Fibroblast of lung (primary cell): ENCODE results near the gene FMNL2. TPM values are rescaled to one million over a fixed set of nuclear protein-coding genes. Genes with fewer than 3 reads are reported as not detected.

ENCODE experiments used
- DNase-seq, 2 donors: peaks; one replicate each; pipeline versions ENCODE4 v3.0.0 to v3.0.0-alpha.2; 2010; ENCODE audit warnings: low read depth in 2 of 2
- H2AFZ ChIP-seq: 2 replicates; pipeline ENCODE4 v1.5.1; 2012; ENCODE audit warnings: low read length, control low read depth, inconsistent platforms
- H3K27ac ChIP-seq: 2 replicates; pipeline ENCODE4 v1.5.1; 2011; ENCODE audit warnings: low read length, control low read depth; ENCODE audit not compliant: insufficient read depth
- H3K27me3 ChIP-seq: 2 replicates; pipeline ENCODE4 v1.5.1; 2011; ENCODE audit warnings: mild to moderate bottlenecking, low read length; ENCODE audit not compliant: control insufficient read depth, insufficient read depth
- H3K36me3 ChIP-seq: 2 replicates; pipeline ENCODE4 v1.5.1; 2011; ENCODE audit warnings: low read length; ENCODE audit not compliant: control insufficient read depth, insufficient read depth
- H3K4me1 ChIP-seq: 2 replicates; pipeline ENCODE4 v1.5.1; 2011; ENCODE audit warnings: low read length; ENCODE audit not compliant: control insufficient read depth, insufficient read depth; ENCODE audit errors: extremely low read depth
- H3K4me2 ChIP-seq: 2 replicates; pipeline ENCODE4 v1.5.1; 2011; ENCODE audit warnings: low read length, control low read depth; ENCODE audit not compliant: insufficient read depth; ENCODE audit errors: extremely low read depth
- H3K4me3 ChIP-seq, 4 experiments: fragments of 200-600 bp in 1 of 4; sonication (generic) in 1 of 4; replicated peaks in 1 of 4; 2 replicates each; pipeline ENCODE4 v1.5.1; 2011 to 2016; ENCODE audit warnings: low read length in 4 of 4, low read depth in 3 of 4, mild to moderate bottlenecking in 3 of 4, control low read depth in 2 of 4, inconsistent platforms in 1 of 4, mixed read lengths in 1 of 4; ENCODE audit not compliant: insufficient read depth in 1 of 4; ENCODE audit errors: control extremely low read depth in 1 of 4
- H3K79me2 ChIP-seq: 2 replicates; pipeline ENCODE4 v1.5.1; 2012; ENCODE audit warnings: mild to moderate bottlenecking, low read length, inconsistent platforms; ENCODE audit not compliant: control insufficient read depth, insufficient read depth
- H3K9ac ChIP-seq: 2 replicates; pipeline ENCODE4 v1.5.1; 2011; ENCODE audit warnings: mild to moderate bottlenecking, low read length, control low read depth; ENCODE audit not compliant: insufficient read depth
- H3K9me3 ChIP-seq: 2 replicates; pipeline ENCODE4 v1.5.1; 2012; ENCODE audit warnings: low read depth, low read length; ENCODE audit not compliant: control insufficient read depth, insufficient read depth
- H4K20me1 ChIP-seq: 2 replicates; pipeline ENCODE4 v1.5.1; 2011; ENCODE audit warnings: low read length; ENCODE audit not compliant: control insufficient read depth, insufficient read depth; ENCODE audit errors: extremely low read depth
- CTCF ChIP-seq, 2 donors: IDR thresholded peaks in 1 of 2; conservative IDR thresholded peaks in 1 of 2; 1 replicate in 1 of 2; 2 replicates in 1 of 2; pipeline ENCODE4 v1.5.1; 2011 to 2012; ENCODE audit warnings: low read length in 2 of 2, control low read depth in 1 of 2, inconsistent platforms in 1 of 2, low read depth in 1 of 2, mild to moderate bottlenecking in 1 of 2
- EZH2 ChIP-seq: IDR thresholded peaks from 2 replicates; pipeline ENCODE4 v1.5.1; 2012; ENCODE audit warnings: low read length, control low read depth, mild to moderate bottlenecking; ENCODE audit errors: missing control alignments
- polyA plus RNA-seq, 2 donors: library from polyadenylated mRNA; depleted of rRNA in 1 of 2; stranded (reverse) in 1 of 2; unstranded in 1 of 2; fragments of >200 nt; gene quantifications; 2 replicates each; pipeline ENCODE4 v1.2.1, GENCODE V29; 2011 to 2012; ENCODE audit warnings: missing spikeins in 1 of 2
- total RNA-seq: library from RNA; depleted of rRNA; stranded (reverse); fragments of >200 nt; gene quantifications from 2 replicates; pipeline ENCODE4 v1.2.1, GENCODE V29; 2014

The FMNL2 gene
- total and polyA plus RNA-seq, 2 donors (not counting 1 experiment from before 2014, with no cell fraction given): 12.0 to 30.2 TPM

DNA sequence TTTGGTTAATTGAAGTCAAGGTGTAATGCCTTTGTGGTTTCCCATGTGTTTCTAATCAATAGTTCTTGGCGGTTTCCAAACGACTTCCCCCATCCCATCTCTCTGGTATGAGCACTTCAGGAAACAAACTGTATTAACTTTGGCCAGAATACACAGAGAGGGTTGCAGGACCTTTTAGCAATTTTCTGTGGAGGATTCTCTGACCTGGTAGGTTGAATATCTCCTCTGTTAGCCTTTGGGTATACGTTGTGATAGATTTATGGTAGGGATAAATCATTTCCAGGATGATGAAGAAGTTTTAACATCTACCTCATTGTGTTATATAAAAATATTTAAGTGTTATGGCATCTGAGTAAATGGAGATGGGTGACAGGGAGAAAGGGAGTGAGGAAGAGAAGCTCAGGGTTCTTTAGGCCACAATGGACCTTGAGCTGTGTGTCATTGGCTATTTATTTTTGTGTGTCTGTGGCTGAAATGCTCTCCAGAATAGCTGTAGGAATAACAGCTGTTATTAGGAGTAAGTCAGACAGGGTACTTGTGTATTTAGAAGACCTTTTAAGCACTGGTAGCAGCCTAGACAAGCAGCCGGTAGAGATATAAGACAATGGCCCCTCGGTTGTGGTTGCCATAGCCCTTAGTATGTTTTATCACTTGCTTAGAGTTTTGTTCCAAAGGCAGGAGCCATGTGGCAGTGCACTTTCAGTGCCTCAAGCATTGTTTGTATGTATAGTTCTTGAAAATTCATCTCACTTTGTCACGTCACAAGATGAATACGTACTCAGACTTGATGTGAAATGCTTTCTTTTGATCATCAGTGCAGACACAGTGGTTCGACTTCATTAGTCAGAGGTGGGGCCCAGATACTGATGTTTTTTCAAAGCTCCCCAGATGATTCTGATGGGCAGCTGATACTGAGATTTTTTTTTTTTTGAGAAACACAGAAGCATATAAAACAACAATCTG, 91.1 kb downstream of the FMNL2 start:
- TF ChIP-seq EZH2 (no peak), CTCF (conservative IDR thresholded peaks at IDR 0.05 in 1 of 2, IDR thresholded peaks at IDR 0.05 in 1 of 2; ENCODE audit: low read depth in 1 of 2, low read length in 2 of 2) (no peak)
- H3K27me3 ChIP-seq: no peaks in the 10 kb centered on the region
- H3K4me2 ChIP-seq: no peak overlapping the region
- H3K9me3 ChIP-seq: no peaks in the 10 kb centered on the region
- peaks cover 9% of the 10 kb centered on the region for H3K4me1 ChIP-seq
- H3K79me2 ChIP-seq: peaks cover 9% of the 10 kb centered on the region
- H3K36me3 ChIP-seq: no peaks in the 10 kb centered on the region
- no peak overlapping the region for H3K27ac ChIP-seq
- no peak overlapping the region for H3K4me3 ChIP-seq
- H3K9ac ChIP-seq: no peak overlapping the region
- no peaks in the 10 kb centered on the region for H4K20me1 ChIP-seq
- H2AFZ ChIP-seq: no peak overlapping the region
- DNase-seq: peak in 1 of 2 donors; percentile 59

DNA sequence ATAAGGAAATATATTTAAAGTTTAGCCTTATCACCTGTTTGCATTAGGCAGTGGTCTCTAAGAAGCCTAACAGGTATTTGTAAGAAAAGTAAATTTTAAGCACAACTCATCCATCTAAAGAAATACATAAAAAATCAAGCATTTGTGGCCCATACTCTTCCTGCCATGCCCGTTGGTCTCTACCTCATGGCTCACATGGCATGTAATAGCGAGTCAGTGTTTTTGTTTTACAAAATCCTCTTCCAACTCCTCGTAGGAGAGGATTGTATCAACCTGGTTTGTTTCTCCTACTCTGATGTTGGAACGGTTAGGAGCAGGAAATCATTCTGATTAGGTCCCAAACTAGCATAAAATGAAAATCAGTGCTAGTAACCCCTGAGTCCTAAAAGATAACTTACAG, 91.8 kb downstream of the FMNL2 start:
- Histone ChIP-seq H3K9ac (no peak overlapping the region), H3K27me3 (no peaks in the 10 kb centered on the region), H3K9me3 (no peaks in the 10 kb centered on the region), H2AFZ (no peak overlapping the region), H4K20me1 (no peaks in the 10 kb centered on the region), H3K4me1 (peaks cover 4% of the 10 kb centered on the region), H3K4me2 (no peak overlapping the region), H3K4me3 (no peak overlapping the region), H3K36me3 (no peaks in the 10 kb centered on the region), H3K79me2 (peaks cover 9% of the 10 kb centered on the region), H3K27ac (peak overlapping the region; percentile 27)
- DNase-seq: peak in 1 of 2 donors; percentile 28
- TF ChIP-seq CTCF (conservative IDR thresholded peaks at IDR 0.05 in 1 of 2, IDR thresholded peaks at IDR 0.05 in 1 of 2; ENCODE audit: low read depth in 1 of 2, low read length in 2 of 2) (no peak), EZH2 (no peak)

DNA sequence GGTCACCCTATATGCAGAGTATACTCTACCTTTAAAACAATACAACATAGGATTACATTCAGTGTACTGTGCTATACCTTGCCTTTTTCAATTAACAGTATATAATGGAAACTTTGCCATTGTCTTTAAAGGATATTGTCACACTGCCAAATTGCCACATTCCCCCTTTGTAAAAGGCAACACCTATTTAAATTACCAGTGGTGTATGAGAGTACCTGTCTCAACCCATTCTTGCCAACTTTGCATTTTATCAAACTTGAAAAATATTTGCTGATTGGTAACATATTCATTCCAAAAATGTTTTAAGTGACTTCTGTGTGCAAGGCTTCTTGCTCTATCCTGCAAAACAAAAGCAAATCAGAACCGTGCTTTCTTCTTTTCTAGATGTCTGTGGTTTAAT, 92.9 kb downstream of the FMNL2 start:
- H3K79me2 ChIP-seq: peaks cover 9% of the 10 kb centered on the region
- no peak for TF ChIP-seq CTCF (conservative IDR thresholded peaks at IDR 0.05 in 1 of 2, IDR thresholded peaks at IDR 0.05 in 1 of 2; ENCODE audit: low read depth in 1 of 2, low read length in 2 of 2)
- TF ChIP-seq EZH2: no peak
- no peak overlapping the region for H3K27ac ChIP-seq
- H3K27me3 ChIP-seq: no peaks in the 10 kb centered on the region
- no peak overlapping the region for H3K4me3 ChIP-seq
- no peaks in the 10 kb centered on the region for H3K4me1 ChIP-seq
- no peak overlapping the region for H3K9ac ChIP-seq
- H2AFZ ChIP-seq: no peak overlapping the region
- H3K9me3 ChIP-seq: no peaks in the 10 kb centered on the region
- no peaks in the 10 kb centered on the region for H4K20me1 ChIP-seq
- no peaks in the 10 kb centered on the region for H3K36me3 ChIP-seq
- DNase-seq: no peak
- H3K4me2 ChIP-seq: no peak overlapping the region
